Osteocyte (in vitro differentiated cells): Measurements from ENCODE around the gene IFT27. TPM values are rescaled to one million over a fixed set of nuclear protein-coding genes. Genes with fewer than 3 reads are reported as not detected.

Source experiments
- DNase-seq: peaks from one replicate; pipeline ENCODE4 v3.0.0; 2021; ENCODE audit warnings: mixed read lengths; ENCODE audit not compliant: unreplicated experiment; ENCODE audit errors: extremely low spot score
- H3K27ac Mint-ChIP-seq: one replicate; pipeline ENCODE4 v1.8.0; 2021; ENCODE audit warnings: mild to moderate bottlenecking, mixed read lengths; ENCODE audit not compliant: unreplicated experiment
- H3K27me3 Mint-ChIP-seq: one replicate; pipeline ENCODE4 v1.8.0; 2021; ENCODE audit warnings: mixed read lengths; ENCODE audit not compliant: unreplicated experiment
- H3K36me3 Mint-ChIP-seq: one replicate; pipeline ENCODE4 v1.8.0; 2021; ENCODE audit warnings: mixed read lengths; ENCODE audit not compliant: unreplicated experiment
- H3K4me1 Mint-ChIP-seq: one replicate; pipeline ENCODE4 v1.8.0; 2021; ENCODE audit warnings: mixed read lengths; ENCODE audit not compliant: unreplicated experiment
- H3K4me3 Mint-ChIP-seq: one replicate; pipeline ENCODE4 v1.8.0; 2021; ENCODE audit warnings: mild to moderate bottlenecking, moderate library complexity, mixed read lengths; ENCODE audit not compliant: unreplicated experiment
- H3K9me3 Mint-ChIP-seq: one replicate; pipeline ENCODE4 v1.8.0; 2021; ENCODE audit warnings: mixed read lengths; ENCODE audit not compliant: unreplicated experiment
- total RNA-seq: library from RNA; stranded (reverse); gene quantifications from 2 replicates; pipeline ENCODE4 v1.2.1, GENCODE V29; 2021
- TF ChIP-seq, protein P1 (sequence below): fragments of 200-600 bp; sonication (generic); IDR thresholded peaks from 2 replicates; pipeline ENCODE4 v1.5.0; 2021; ENCODE audit warnings: antibody characterized with exemption, mild to moderate bottlenecking, moderate library complexity

IFT27 gene
- total RNA-seq, 1 donor from 2014 or later = 36.9 TPM

DNA sequence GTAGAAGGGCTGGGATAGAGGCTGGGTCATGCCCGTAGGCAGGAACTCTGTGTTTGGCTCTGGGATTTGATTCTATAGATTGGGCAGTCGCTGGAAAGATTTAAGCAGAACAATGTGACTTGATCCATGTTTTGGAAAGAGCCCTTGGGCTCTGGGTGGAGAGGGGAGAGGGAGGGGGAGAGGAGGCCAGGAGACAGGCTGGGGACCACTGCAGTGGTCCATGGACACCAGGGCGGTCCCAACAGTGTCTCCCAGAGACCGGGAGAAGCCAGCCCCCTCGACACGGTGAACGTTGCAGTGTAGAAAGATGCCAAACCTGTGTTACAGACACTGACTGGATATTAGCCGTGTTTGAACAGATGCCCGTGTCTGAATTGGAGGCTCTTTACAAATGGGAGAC lies 21.5 kb upstream of the IFT27 start:
- TF ChIP-seq, protein P1, sequence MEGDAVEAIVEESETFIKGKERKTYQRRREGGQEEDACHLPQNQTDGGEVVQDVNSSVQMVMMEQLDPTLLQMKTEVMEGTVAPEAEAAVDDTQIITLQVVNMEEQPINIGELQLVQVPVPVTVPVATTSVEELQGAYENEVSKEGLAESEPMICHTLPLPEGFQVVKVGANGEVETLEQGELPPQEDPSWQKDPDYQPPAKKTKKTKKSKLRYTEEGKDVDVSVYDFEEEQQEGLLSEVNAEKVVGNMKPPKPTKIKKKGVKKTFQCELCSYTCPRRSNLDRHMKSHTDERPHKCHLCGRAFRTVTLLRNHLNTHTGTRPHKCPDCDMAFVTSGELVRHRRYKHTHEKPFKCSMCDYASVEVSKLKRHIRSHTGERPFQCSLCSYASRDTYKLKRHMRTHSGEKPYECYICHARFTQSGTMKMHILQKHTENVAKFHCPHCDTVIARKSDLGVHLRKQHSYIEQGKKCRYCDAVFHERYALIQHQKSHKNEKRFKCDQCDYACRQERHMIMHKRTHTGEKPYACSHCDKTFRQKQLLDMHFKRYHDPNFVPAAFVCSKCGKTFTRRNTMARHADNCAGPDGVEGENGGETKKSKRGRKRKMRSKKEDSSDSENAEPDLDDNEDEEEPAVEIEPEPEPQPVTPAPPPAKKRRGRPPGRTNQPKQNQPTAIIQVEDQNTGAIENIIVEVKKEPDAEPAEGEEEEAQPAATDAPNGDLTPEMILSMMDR = no peak
- Mint-ChIP-seq H3K36me3 (no peaks in the 10 kb centered on the region), H3K4me3 (no peak overlapping the region), H3K9me3 (no peaks in the 10 kb centered on the region), H3K4me1 (no peaks in the 10 kb centered on the region), H3K27me3 (peaks cover 48% of the 10 kb centered on the region), H3K27ac (no peak overlapping the region)
- no peak for DNase-seq

DNA sequence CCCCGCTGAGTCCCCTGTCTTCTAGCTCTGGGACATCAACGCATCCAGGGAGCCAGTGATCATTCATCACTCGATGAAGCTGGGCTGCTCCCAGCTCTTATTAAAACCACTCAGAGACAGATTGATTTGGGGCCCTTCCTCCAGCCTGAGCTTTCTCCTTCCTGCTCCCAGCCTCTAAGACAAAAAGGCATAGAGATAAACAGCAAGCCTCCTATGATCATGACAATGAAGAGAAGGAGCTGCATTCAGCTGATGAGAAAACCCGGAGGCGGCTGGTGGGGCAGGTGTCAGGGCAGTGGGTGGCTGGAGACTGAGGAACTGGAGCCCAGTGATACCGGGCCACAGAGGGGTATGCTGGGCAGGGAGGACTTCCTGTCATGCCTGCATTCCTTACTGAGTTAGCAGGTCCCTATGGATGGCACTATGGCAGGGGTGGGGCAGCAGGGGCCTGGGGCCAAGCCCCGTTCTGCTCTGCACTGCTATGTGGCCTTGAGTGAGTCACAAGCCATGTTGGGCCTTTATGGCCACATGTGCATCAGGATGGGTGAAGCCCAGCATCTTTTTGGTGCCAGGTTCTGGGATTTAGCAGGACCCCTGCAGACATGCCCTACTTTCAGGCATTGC lies 20.7 kb upstream of the IFT27 start:
- no peak overlapping the region for H3K4me3 Mint-ChIP-seq
- H3K27me3 Mint-ChIP-seq = peaks cover 44% of the 10 kb centered on the region
- H3K9me3 Mint-ChIP-seq = no peaks in the 10 kb centered on the region

GRCh38 chr22:36795633-36796032 lies 19.7 kb upstream of the IFT27 start:
- no peaks in the 10 kb centered on the region for H3K4me1 Mint-ChIP-seq
- no peaks in the 10 kb centered on the region for H3K36me3 Mint-ChIP-seq
- H3K9me3 Mint-ChIP-seq = no peaks in the 10 kb centered on the region
- no peak overlapping the region for H3K27ac Mint-ChIP-seq
- H3K27me3 Mint-ChIP-seq = peaks cover 49% of the 10 kb centered on the region
- DNase-seq = no peak
- no peak overlapping the region for H3K4me3 Mint-ChIP-seq
- TF ChIP-seq, protein P1 = no peak

More for the DNA sequence above, 20.7 kb upstream of the IFT27 start:
- no peaks in the 10 kb centered on the region for H3K4me1 Mint-ChIP-seq
- TF ChIP-seq, protein P1 = no peak
- DNase-seq = no peak
- H3K27ac Mint-ChIP-seq = no peak overlapping the region
- H3K36me3 Mint-ChIP-seq = no peaks in the 10 kb centered on the region

GRCh38 chr22:36790648-36791047 lies 14.7 kb upstream of the IFT27 start:
- peaks cover 66% of the 10 kb centered on the region for H3K27me3 Mint-ChIP-seq
- TF ChIP-seq, protein P1 = no peak
- no peaks in the 10 kb centered on the region for H3K9me3 Mint-ChIP-seq
- no peaks in the 10 kb centered on the region for H3K36me3 Mint-ChIP-seq
- H3K4me1 Mint-ChIP-seq = no peaks in the 10 kb centered on the region
- H3K27ac Mint-ChIP-seq = no peak overlapping the region
- H3K4me3 Mint-ChIP-seq = no peak overlapping the region
- DNase-seq = no peak

- TF ChIP-seq, protein P1 = no peak
- H3K36me3 Mint-ChIP-seq = no peaks in the 10 kb centered on the region
- peaks cover 2% of the 10 kb centered on the region for H3K4me1 Mint-ChIP-seq
- DNase-seq = no peak
- no peak overlapping the region for H3K4me3 Mint-ChIP-seq
- no peaks in the 10 kb centered on the region for H3K9me3 Mint-ChIP-seq
- H3K27me3 Mint-ChIP-seq = peaks cover 69% of the 10 kb centered on the region
- no peak overlapping the region for H3K27ac Mint-ChIP-seq
These were observed 11.5 kb upstream of the IFT27 start for GRCh38 chr22:36787204-36787988.
